Fibroblast of lung (primary cell): ENCODE results near the gene NEURL1. TPM values are rescaled to one million over a fixed set of nuclear protein-coding genes. Genes with fewer than 3 reads are reported as not detected.

Experiments
- DNase-seq, 2 donors: peaks; one replicate each; pipeline versions ENCODE4 v3.0.0 to v3.0.0-alpha.2; 2010; ENCODE audit warnings: low read depth in 2 of 2
- H2AFZ ChIP-seq: 2 replicates; pipeline ENCODE4 v1.5.1; 2012; ENCODE audit warnings: low read length, control low read depth, inconsistent platforms
- H3K27ac ChIP-seq: 2 replicates; pipeline ENCODE4 v1.5.1; 2011; ENCODE audit warnings: low read length, control low read depth; ENCODE audit not compliant: insufficient read depth
- H3K27me3 ChIP-seq: 2 replicates; pipeline ENCODE4 v1.5.1; 2011; ENCODE audit warnings: mild to moderate bottlenecking, low read length; ENCODE audit not compliant: control insufficient read depth, insufficient read depth
- H3K36me3 ChIP-seq: 2 replicates; pipeline ENCODE4 v1.5.1; 2011; ENCODE audit warnings: low read length; ENCODE audit not compliant: control insufficient read depth, insufficient read depth
- H3K4me1 ChIP-seq: 2 replicates; pipeline ENCODE4 v1.5.1; 2011; ENCODE audit warnings: low read length; ENCODE audit not compliant: control insufficient read depth, insufficient read depth; ENCODE audit errors: extremely low read depth
- H3K4me2 ChIP-seq: 2 replicates; pipeline ENCODE4 v1.5.1; 2011; ENCODE audit warnings: low read length, control low read depth; ENCODE audit not compliant: insufficient read depth; ENCODE audit errors: extremely low read depth
- H3K4me3 ChIP-seq, 4 experiments: fragments of 200-600 bp in 1 of 4; sonication (generic) in 1 of 4; replicated peaks in 1 of 4; 2 replicates each; pipeline ENCODE4 v1.5.1; 2011 to 2016; ENCODE audit warnings: low read length in 4 of 4, low read depth in 3 of 4, mild to moderate bottlenecking in 3 of 4, control low read depth in 2 of 4, inconsistent platforms in 1 of 4, mixed read lengths in 1 of 4; ENCODE audit not compliant: insufficient read depth in 1 of 4; ENCODE audit errors: control extremely low read depth in 1 of 4
- H3K79me2 ChIP-seq: 2 replicates; pipeline ENCODE4 v1.5.1; 2012; ENCODE audit warnings: mild to moderate bottlenecking, low read length, inconsistent platforms; ENCODE audit not compliant: control insufficient read depth, insufficient read depth
- H3K9ac ChIP-seq: 2 replicates; pipeline ENCODE4 v1.5.1; 2011; ENCODE audit warnings: mild to moderate bottlenecking, low read length, control low read depth; ENCODE audit not compliant: insufficient read depth
- H3K9me3 ChIP-seq: 2 replicates; pipeline ENCODE4 v1.5.1; 2012; ENCODE audit warnings: low read depth, low read length; ENCODE audit not compliant: control insufficient read depth, insufficient read depth
- H4K20me1 ChIP-seq: 2 replicates; pipeline ENCODE4 v1.5.1; 2011; ENCODE audit warnings: low read length; ENCODE audit not compliant: control insufficient read depth, insufficient read depth; ENCODE audit errors: extremely low read depth
- EZH2 ChIP-seq: IDR thresholded peaks from 2 replicates; pipeline ENCODE4 v1.5.1; 2012; ENCODE audit warnings: low read length, control low read depth, mild to moderate bottlenecking; ENCODE audit errors: missing control alignments
- polyA plus RNA-seq, 2 donors: library from polyadenylated mRNA; depleted of rRNA in 1 of 2; stranded (reverse) in 1 of 2; unstranded in 1 of 2; fragments of >200 nt; gene quantifications; 2 replicates each; pipeline ENCODE4 v1.2.1, GENCODE V29; 2011 to 2012; ENCODE audit warnings: missing spikeins in 1 of 2
- total RNA-seq: library from RNA; depleted of rRNA; stranded (reverse); fragments of >200 nt; gene quantifications from 2 replicates; pipeline ENCODE4 v1.2.1, GENCODE V29; 2014
- TF ChIP-seq, protein P1 (sequence below), 2 donors: IDR thresholded peaks in 1 of 2; conservative IDR thresholded peaks in 1 of 2; 1 replicate in 1 of 2; 2 replicates in 1 of 2; pipeline ENCODE4 v1.5.1; 2011 to 2012; ENCODE audit warnings: low read length in 2 of 2, control low read depth in 1 of 2, inconsistent platforms in 1 of 2, low read depth in 1 of 2, mild to moderate bottlenecking in 1 of 2

NEURL1 gene
- total and polyA plus RNA-seq, 2 donors (not counting 1 experiment from before 2014, with no cell fraction given) = 0.12 TPM; not detected in 1

DNA sequence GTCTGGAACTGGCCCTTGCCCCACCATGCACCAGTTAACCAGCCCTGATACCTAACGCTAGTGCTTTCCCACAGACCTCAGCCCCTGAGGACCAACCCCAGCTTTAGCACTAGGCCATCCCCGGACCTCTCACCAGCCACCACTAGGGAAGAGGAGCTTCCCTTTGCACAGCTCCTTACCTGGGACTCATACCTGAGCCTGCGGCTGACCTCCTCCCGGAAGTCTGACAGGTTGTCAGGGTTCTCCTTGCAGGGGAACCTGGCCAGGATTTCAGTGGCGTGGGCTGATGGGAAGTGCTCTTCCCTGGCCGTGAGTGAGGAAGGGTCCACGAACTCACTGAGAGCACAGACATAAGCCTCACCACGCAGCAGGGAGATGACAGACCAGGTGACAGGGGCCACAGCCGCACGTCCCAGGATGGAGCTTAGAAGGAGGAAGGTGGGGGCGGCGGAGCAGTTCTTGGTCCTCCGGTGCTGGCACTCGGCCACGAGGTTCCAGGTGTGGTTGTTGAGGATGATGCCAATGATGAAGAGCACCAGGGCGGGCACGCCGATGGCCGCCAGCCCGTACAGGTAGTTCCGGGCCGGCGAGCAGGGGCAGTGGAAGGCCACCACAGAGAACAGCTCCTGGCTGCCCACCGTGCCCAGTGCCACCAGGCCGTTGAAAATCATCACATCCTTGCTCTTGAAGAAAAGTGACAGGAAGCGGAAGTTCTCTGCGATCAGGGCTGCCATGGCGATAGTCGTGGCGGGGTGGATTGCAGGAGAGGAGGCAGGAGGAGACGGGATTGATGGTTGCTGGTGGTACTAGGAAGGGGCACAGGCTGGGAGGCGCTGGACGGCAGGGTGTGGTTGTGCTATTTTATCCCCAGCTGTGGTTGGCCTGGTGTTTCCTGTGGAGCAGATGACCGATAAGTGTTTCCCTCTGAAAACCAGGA lies 44.0 kb upstream of the NEURL1 start:
- peaks cover 35% of the 10 kb centered on the region for H3K79me2 ChIP-seq
- no peak for DNase-seq
- no peaks in the 10 kb centered on the region for H3K9me3 ChIP-seq
- no peak overlapping the region for H2AFZ ChIP-seq
- no peak for TF ChIP-seq EZH2
- TF ChIP-seq, protein P1, sequence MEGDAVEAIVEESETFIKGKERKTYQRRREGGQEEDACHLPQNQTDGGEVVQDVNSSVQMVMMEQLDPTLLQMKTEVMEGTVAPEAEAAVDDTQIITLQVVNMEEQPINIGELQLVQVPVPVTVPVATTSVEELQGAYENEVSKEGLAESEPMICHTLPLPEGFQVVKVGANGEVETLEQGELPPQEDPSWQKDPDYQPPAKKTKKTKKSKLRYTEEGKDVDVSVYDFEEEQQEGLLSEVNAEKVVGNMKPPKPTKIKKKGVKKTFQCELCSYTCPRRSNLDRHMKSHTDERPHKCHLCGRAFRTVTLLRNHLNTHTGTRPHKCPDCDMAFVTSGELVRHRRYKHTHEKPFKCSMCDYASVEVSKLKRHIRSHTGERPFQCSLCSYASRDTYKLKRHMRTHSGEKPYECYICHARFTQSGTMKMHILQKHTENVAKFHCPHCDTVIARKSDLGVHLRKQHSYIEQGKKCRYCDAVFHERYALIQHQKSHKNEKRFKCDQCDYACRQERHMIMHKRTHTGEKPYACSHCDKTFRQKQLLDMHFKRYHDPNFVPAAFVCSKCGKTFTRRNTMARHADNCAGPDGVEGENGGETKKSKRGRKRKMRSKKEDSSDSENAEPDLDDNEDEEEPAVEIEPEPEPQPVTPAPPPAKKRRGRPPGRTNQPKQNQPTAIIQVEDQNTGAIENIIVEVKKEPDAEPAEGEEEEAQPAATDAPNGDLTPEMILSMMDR (conservative IDR thresholded peaks at IDR 0.05 in 1 of 2, IDR thresholded peaks at IDR 0.05 in 1 of 2; ENCODE audit: low read depth in 1 of 2, low read length in 2 of 2) = no peak
- H3K27ac ChIP-seq = peak overlapping the region; percentile 78
- H3K36me3 ChIP-seq = peaks cover 36% of the 10 kb centered on the region
- peak overlapping the region in 1 of 4 experiments; percentile 90 for H3K4me3 ChIP-seq
- peak overlapping the region; percentile 32 for H3K9ac ChIP-seq
- H4K20me1 ChIP-seq = no peaks in the 10 kb centered on the region
- H3K4me2 ChIP-seq = peak overlapping the region; percentile 70
- H3K27me3 ChIP-seq = no peaks in the 10 kb centered on the region
- H3K4me1 ChIP-seq = peaks cover 42% of the 10 kb centered on the region

DNA sequence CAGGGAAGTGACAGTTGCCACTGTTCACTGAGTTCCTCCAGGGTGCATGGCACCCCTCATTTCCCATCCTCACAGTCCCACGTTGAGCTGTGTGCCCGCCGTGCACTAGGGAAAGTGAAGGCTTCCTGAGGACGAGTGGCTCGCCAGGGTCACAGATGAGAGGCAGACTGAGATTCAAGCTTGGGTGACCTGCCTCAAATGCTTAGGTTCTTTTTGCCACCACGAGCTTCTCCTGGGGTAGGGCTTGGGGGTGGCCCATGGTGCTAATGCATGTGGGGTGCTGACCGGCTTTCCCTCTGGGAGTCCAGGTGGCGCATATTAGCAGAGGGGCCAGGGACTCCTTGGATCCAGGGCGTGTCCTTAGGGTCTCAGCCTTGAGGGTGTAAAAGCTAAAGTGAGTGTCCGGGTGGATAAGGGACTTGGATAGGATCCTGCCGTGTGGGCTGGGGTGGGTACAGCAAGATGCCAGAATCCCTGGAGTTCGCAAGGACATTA lies 43.3 kb upstream of the NEURL1 start:
- H3K79me2 ChIP-seq = peaks cover 32% of the 10 kb centered on the region

More for the DNA sequence above, 43.3 kb upstream of the NEURL1 start:
- Histone ChIP-seq H3K27ac (peak overlapping the region; percentile 78), H3K4me2 (peak overlapping the region; percentile 70), H3K4me3 (peak overlapping the region; percentile 62 to 90 (median 64)), H3K4me1 (peaks cover 39% of the 10 kb centered on the region), H4K20me1 (no peaks in the 10 kb centered on the region), H2AFZ (no peak overlapping the region), H3K9me3 (no peaks in the 10 kb centered on the region), H3K9ac (peak overlapping the region; percentile 84), H3K27me3 (no peaks in the 10 kb centered on the region), H3K36me3 (peaks cover 30% of the 10 kb centered on the region)
- TF ChIP-seq, protein P1 (conservative IDR thresholded peaks at IDR 0.05 in 1 of 2, IDR thresholded peaks at IDR 0.05 in 1 of 2; ENCODE audit: low read depth in 1 of 2, low read length in 2 of 2) = no peak
- TF ChIP-seq EZH2 = no peak
- no peak for DNase-seq
